ENCODE results near the gene PUDP. TPM values are rescaled to one million over a fixed set of nuclear protein-coding genes. Genes with fewer than 3 reads are reported as not detected.
"Not testable (repeated sequence)": the region's sequence is repeated elsewhere in the genome, so short reads cannot be mapped to it uniquely, and the experiment has no call there.

PUDP gene
- total RNA-seq, result 10 to 100 TPM; 16.9 to 21.2 TPM
- long read RNA-seq, transcript PUDP-201 (4 exons, 2,140 nt), result major isoform, 21 of 24 reads
- long read RNA-seq, partial matches to known transcripts, result 3 of 24 reads
- long read RNA-seq, other reads (novel, unspliced or antisense), result 0 of 24 reads

DNA sequence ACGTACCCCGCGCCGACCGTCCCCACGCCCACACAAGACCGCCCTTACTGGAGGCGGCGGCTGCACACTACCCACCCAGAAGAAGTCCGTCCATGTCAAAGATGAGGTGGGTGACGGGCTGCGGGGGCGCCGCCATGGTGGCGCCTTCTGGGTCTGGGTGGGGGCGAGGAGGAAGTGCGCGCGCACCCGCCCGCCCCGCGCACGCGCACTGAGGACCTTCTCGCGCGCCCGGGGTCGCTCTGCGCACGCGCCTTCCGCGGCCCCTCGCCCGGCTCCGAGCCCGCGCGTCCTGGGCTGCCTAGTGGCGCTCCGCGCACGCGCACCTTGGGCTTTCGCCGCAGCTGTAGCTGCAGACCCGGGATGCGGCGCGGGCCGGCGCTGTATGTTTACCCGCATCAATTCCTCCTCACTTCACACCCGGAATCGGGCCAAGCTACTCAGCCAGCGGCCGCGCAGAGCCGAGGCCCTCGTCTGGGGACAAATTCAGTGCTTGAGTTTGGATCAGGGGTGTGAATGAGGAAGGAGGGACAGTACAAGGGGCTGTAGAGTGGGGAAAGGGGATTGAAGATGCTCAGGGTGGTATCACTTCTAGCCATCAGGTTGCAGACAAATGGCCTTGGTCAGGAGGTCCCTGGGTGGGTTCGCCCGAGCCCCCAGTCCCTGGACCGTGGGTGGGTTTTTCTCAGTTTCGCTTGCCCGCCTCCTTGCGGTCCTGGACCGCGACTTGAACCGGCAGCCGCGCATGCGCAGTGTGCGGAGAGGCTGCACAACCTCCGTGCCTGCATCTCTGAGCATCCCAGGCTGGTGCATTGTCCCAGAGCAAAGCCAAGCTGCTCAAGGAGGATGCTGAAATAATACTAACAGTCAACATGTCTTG, at the start of gene PUDP:
PUDP (minus strand) TSS at position 176 of the 877 bp plus-strand sequence; CDS start at position 136, 40 bp downstream.
- intact Hi-C loops (cut with DNase I), result no loop called here
- DNase-seq (peak; percentile 94), ATAC-seq (peak; percentile 95 to 98)

GRCh38 chrX:7194606-7195005, 46.7 kb upstream of the PUDP start:
- DNase-seq, result no peak
- intact Hi-C loops (cut with DNase I), result no loop called here
- ATAC-seq, result no peak

- ATAC-seq (no peak), DNase-seq (no peak)
- intact Hi-C loops (cut with DNase I), result no loop called here
These were observed 44.9 kb upstream of the PUDP start for GRCh38 chrX:7192871-7193270.

- no peak for ATAC-seq
- intact Hi-C loops (cut with DNase I), result no loop called here
- DNase-seq, result no peak
These were observed 43.7 kb upstream of the PUDP start for GRCh38 chrX:7191681-7192110.

- intact Hi-C loops (cut with DNase I), result no loop called here
- DNase-seq (no peak), ATAC-seq (no peak)
These were observed 42.2 kb upstream of the PUDP start for GRCh38 chrX:7190157-7190556.

- no peak for ATAC-seq
These were observed 40.7 kb upstream of the PUDP start for GRCh38 chrX:7188672-7189071.

GRCh38 chrX:7184816-7185215, 36.9 kb upstream of the PUDP start:
- ATAC-seq (no peak), DNase-seq (no peak)
- intact Hi-C loops (cut with DNase I), result no loop called here

More at GRCh38 chrX:7188672-7189071, 40.7 kb upstream of the PUDP start:
- intact Hi-C loops (cut with DNase I), result no loop called here
- no peak for DNase-seq

DNA sequence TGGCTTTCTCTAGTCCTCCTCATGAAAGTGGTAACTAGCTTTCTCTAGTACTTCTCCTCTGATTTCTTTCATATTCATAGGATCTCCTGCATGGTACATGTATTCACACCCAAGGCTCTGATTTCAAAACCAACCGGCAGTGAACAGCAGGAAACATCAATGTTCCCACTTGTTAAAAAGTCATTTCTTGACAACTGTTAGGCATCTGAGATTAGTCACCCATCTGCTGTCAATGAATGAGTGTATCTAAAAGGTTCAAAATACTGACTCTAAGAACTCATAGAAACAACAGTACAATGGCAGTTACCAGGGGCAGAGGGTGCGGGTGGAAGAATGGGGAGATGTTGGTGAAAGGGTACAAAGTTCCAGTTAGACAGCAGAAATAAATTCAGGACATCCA, 31.5 kb upstream of the PUDP start:
- intact Hi-C loops (cut with DNase I), result no loop called here
- no peak for ATAC-seq
- DNase-seq, result no peak

- DNase-seq; ATAC-seq; intact Hi-C loops (cut with DNase I): not testable (repeated sequence)
These were observed 30.9 kb upstream of the PUDP start for GRCh38 chrX:7178859-7179258.

DNA sequence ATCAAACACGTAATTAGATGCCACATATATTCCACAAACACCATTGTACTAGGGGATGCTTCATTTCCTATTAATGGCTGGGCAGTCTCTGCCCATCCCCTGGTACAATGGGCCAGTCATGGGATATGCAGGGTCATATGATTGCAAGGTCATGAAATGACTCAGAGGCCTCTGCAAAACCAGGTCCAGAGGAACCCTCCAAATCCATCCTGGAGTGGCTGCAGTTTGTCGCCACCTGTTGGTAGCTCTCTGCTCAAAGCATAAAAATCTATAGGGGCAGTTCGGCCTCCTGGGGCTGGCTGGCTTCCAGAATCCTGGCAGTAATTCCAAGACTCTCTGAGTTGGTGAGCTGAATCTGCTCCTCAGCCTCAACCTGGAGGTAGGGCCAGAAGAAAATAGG, 22.9 kb upstream of the PUDP start:
- intact Hi-C loops (cut with DNase I), result no loop called here
- DNase-seq (no peak), ATAC-seq (no peak)

DNA sequence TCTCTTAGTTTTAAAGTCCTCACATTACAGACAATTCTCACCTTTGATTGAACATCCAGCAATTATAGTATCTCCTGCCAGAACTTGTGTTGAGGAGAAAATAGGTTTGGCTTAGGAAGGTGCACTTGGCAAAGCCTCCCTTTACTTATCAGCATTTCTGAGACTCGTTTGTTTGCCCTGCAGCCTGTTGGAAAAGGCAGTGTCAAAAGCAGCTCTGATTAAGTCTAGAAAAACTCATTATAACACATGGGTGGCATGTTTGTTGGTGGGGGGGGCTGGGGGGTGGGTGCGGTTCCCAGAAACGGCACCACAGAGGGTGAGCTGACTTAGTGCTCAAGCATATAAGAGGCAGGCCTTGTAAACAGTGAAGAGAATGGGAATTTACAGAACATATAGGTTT, 21.7 kb upstream of the PUDP start:
- intact Hi-C loops (cut with DNase I), result no loop called here
- no peak for DNase-seq
- ATAC-seq, result no peak

- intact Hi-C loops (cut with DNase I), result no loop called here
- DNase-seq, result no peak
- ATAC-seq, result no peak
These were observed 20.4 kb upstream of the PUDP start for GRCh38 chrX:7168371-7168770.

GRCh38 chrX:7164174-7164573, 16.2 kb upstream of the PUDP start:
- DNase-seq (no peak), ATAC-seq (no peak)
- intact Hi-C loops (cut with DNase I), result no loop called here

- DNase-seq, result no peak
- no peak for ATAC-seq
- intact Hi-C loops (cut with DNase I), result no loop called here
These were observed 15.3 kb upstream of the PUDP start for GRCh38 chrX:7163146-7163677.

- ATAC-seq (peak in 1 of 2 donors; percentile 67), DNase-seq (no peak)
- intact Hi-C loops (cut with DNase I), result no loop called here
These were observed 11.4 kb upstream of the PUDP start for GRCh38 chrX:7159149-7159861.

GRCh38 chrX:7158468-7158990, 10.6 kb upstream of the PUDP start:
- intact Hi-C loops (cut with DNase I), result no loop called here
- DNase-seq, result no peak
- no peak for ATAC-seq

GRCh38 chrX:7156879-7157278, 8.9 kb upstream of the PUDP start:
- DNase-seq (no peak), ATAC-seq (no peak)
- intact Hi-C loops (cut with DNase I), result no loop called here

GRCh38 chrX:7155163-7155562, 7.2 kb upstream of the PUDP start:
- intact Hi-C loops (cut with DNase I), result no loop called here
- no peak for ATAC-seq

GRCh38 chrX:7154041-7154597, 6.2 kb upstream of the PUDP start:
- intact Hi-C loops (cut with DNase I), result no loop called here
- ATAC-seq, result no peak

More at GRCh38 chrX:7155163-7155562, 7.2 kb upstream of the PUDP start:
- no peak for DNase-seq

More at GRCh38 chrX:7154041-7154597, 6.2 kb upstream of the PUDP start:
- DNase-seq, result no peak

Measured in left cardiac atrium (tissue), 4 donors.